K562 treated with DMSO at 1 percent for 4 hours (cell line): Measurements from ENCODE around the gene SPACDR. TPM values are rescaled to one million over a fixed set of nuclear protein-coding genes. Genes with fewer than 3 reads are reported as not detected.

Source experiments
- total RNA-seq: library from RNA; unstranded; fragments of 300-600 nt; gene quantifications from 2 replicates; pipeline ENCODE4 v1.2.3, GENCODE V29; 2022; ENCODE audit not compliant: insufficient read depth

Gene SPACDR
- total RNA-seq: 2.3 and 3.3 TPM in 2 replicates

GRCh38 chr7:100464210-100464660, at the start of gene SPACDR:
TSS of gene SPACDR (minus strand) at chr7:100464260. CDS start at chr7:100464025, 235 bp downstream.

GRCh38 chr7:100483722-100484672, 19.9 kb upstream of the SPACDR start, which contains the start of gene NYAP1:
TSS of gene NYAP1 (plus strand) at chr7:100483927. CDS start at chr7:100485312, 1,385 bp downstream.

GRCh38 chr7:100478958-100479660, 15.0 kb upstream of the SPACDR start, which contains the start of gene TSC22D4:
TSS of gene TSC22D4 (minus strand) at chr7:100479214. CDS start at chr7:100478038, 1,176 bp downstream.

GRCh38 chr7:100429637-100430492, 34.2 kb downstream of the SPACDR start, which contains the start of gene MEPCE:
TSS of gene MEPCE (plus strand) at chr7:100429831. CDS start at chr7:100430019, 188 bp downstream.

GRCh38 chr7:100428199-100428966, 35.7 kb downstream of the SPACDR start, which contains the start of gene ZCWPW1:
TSS of gene ZCWPW1 (minus strand) at chr7:100428703. CDS start at chr7:100420649, 8,054 bp downstream.

Other genes with a start within 250 kb of the SPACDR start
- gene PVRIG, start 244.3 kb downstream of the SPACDR start, total RNA-seq: not detected in 2 replicates
- gene SPDYE3, start 156.6 kb downstream of the SPACDR start, total RNA-seq: 2.6 and 2.8 TPM in 2 replicates
- gene PILRB, start 106.1 kb downstream of the SPACDR start, total RNA-seq: 28.5 and 33.4 TPM in 2 replicates
- gene PILRA, start 90.8 kb downstream of the SPACDR start, total RNA-seq: 2.6 and 4.7 TPM in 2 replicates
- 2.4 and 5.1 TPM in 2 replicates for gene ZCWPW1, start 35.6 kb downstream of the SPACDR start, total RNA-seq
- gene MEPCE, start 34.4 kb downstream of the SPACDR start, total RNA-seq: 71.3 and 78.0 TPM in 2 replicates
- gene PPP1R35, start 27.8 kb downstream of the SPACDR start, total RNA-seq: 93.1 and 101 TPM in 2 replicates
- 114 and 119 TPM in 2 replicates for gene TSC22D4, start 15.0 kb upstream of the SPACDR start, total RNA-seq
- 0.74 and 0.88 TPM in 2 replicates for gene NYAP1, start 19.7 kb upstream of the SPACDR start, total RNA-seq
- gene AGFG2, start 74.9 kb upstream of the SPACDR start, total RNA-seq: 13.6 and 22.2 TPM in 2 replicates
- gene SAP25, start 109.6 kb upstream of the SPACDR start, total RNA-seq: 11.0 and 16.3 TPM in 2 replicates
- 68.5 and 72.5 TPM in 2 replicates for gene LRCH4, start 121.9 kb upstream of the SPACDR start, total RNA-seq
- 0.89 TPM in 1 of 2 replicates, not detected in the other for gene FBXO24, start 122.1 kb upstream of the SPACDR start, total RNA-seq
- gene PCOLCE, start 138.1 kb upstream of the SPACDR start, total RNA-seq: 13.3 and 15.8 TPM in 2 replicates
- gene MOSPD3, start 148.3 kb upstream of the SPACDR start, total RNA-seq: 33.2 and 34.1 TPM in 2 replicates
- gene TFR2, start 177.3 kb upstream of the SPACDR start, total RNA-seq: 95.8 and 146 TPM in 2 replicates
- not detected in 2 replicates for gene ACTL6B, start 192.2 kb upstream of the SPACDR start, total RNA-seq
- 528 and 530 TPM in 2 replicates for gene GNB2, start 209.5 kb upstream of the SPACDR start, total RNA-seq
- 23.8 and 26.5 TPM in 2 replicates for gene GIGYF1, start 230.0 kb upstream of the SPACDR start, total RNA-seq
- 71.9 and 86.3 TPM in 2 replicates for gene POP7, start 241.9 kb upstream of the SPACDR start, total RNA-seq